B cell (primary cell): ENCODE results near the gene RASA2. TPM values are rescaled to one million over a fixed set of nuclear protein-coding genes. Genes with fewer than 3 reads are reported as not detected.

ENCODE experiments used
- ATAC-seq: fragments of 200-7000 bp; cut with Tn5 transposase; one replicate; pipeline ENCODE4 v1.10.0; 2021; ENCODE audit warnings: low read depth, mild to moderate bottlenecking, moderate number of reproducible peaks, moderate library complexity
- CTCF ChIA-PET: fragments of 350-600 bp; sonication (Branson Sonifier 250); formaldehyde crosslinking; loops from one replicate; lab custom pipeline; 2021; ENCODE audit warnings: antibody characterized with exemption, inconsistent platforms; lab: Charles Lee
- POLR2A ChIA-PET: fragments of 350-600 bp; sonication (Branson Sonifier 250); formaldehyde crosslinking; loops from one replicate; lab custom pipeline; 2021; ENCODE audit warnings: antibody characterized with exemption; lab: Charles Lee
- DNase-seq: peaks from one replicate; pipeline ENCODE4 v3.0.0; 2013
- H2AFZ ChIP-seq: 2 replicates; pipeline ENCODE4 v1.6.1; 2012; ENCODE audit warnings: mild to moderate bottlenecking, low read depth, low read length; ENCODE audit not compliant: insufficient read depth, poor library complexity, severe bottlenecking
- H3K27ac ChIP-seq, 2 donors: 1 replicate in 1 of 2; 2 replicates in 1 of 2; pipeline ENCODE4 v1.5.1; 2012 to 2013; ENCODE audit warnings: low read length in 2 of 2, mild to moderate bottlenecking in 2 of 2, moderate library complexity in 1 of 2
- H3K27me3 ChIP-seq, 4 experiments: fragments of 200-600 bp in 1 of 4; sonication (generic) in 1 of 4; replicated peaks in 1 of 4; 1 replicate in 2 of 4; 2 replicates in 2 of 4; pipeline versions ENCODE4 v1.6.1 to v1.7.0; 2013 to 2016; ENCODE audit warnings: low read length in 3 of 4, mild to moderate bottlenecking in 2 of 4, mixed read lengths in 1 of 4, moderate library complexity in 1 of 4; ENCODE audit not compliant: insufficient read depth in 4 of 4, control insufficient read depth in 3 of 4; ENCODE audit errors: control extremely low read depth in 1 of 4
- H3K36me3 ChIP-seq, 2 experiments: replicated peaks in 1 of 2; 1 replicate in 1 of 2; 2 replicates in 1 of 2; pipeline versions ENCODE4 v1.6.1 to v1.7.1; 2013; ENCODE audit warnings: low read length in 1 of 2; ENCODE audit not compliant: insufficient read depth in 2 of 2, control insufficient read depth in 1 of 2; ENCODE audit errors: control extremely low read depth in 1 of 2, extremely low read depth in 1 of 2
- H3K4me1 ChIP-seq, 2 donors: fragments of 200-600 bp in 1 of 2; sonication (generic) in 1 of 2; 1 replicate in 1 of 2; 2 replicates in 1 of 2; pipeline versions ENCODE4 v1.5.1 to v1.6.1; 2013 to 2017; ENCODE audit warnings: low read length in 2 of 2; ENCODE audit not compliant: control insufficient read depth in 2 of 2, insufficient read depth in 2 of 2
- H3K4me2 ChIP-seq: replicated peaks from 2 replicates; pipeline ENCODE3; 2012; ENCODE audit warnings: mild to moderate bottlenecking, low read depth, low read length; ENCODE audit not compliant: poor library complexity, severe bottlenecking
- H3K4me3 ChIP-seq, 5 experiments: fragments of 200-600 bp in 1 of 5; sonication (generic) in 1 of 5; 1 replicate in 3 of 5; 2 replicates in 2 of 5; pipeline versions ENCODE4 v1.5.1 to v1.7.0; 2011 to 2016; ENCODE audit warnings: low read length in 4 of 5, mild to moderate bottlenecking in 4 of 5, low read depth in 2 of 5, control low read depth in 1 of 5, moderate library complexity in 1 of 5; ENCODE audit not compliant: insufficient read depth in 1 of 5; ENCODE audit errors: control extremely low read depth in 1 of 5, extremely low read depth in 1 of 5
- H3K79me2 ChIP-seq: fragments of 200-600 bp; sonication (generic); one replicate; pipeline ENCODE4 v1.6.0; 2016; ENCODE audit warnings: low read length; ENCODE audit not compliant: control insufficient read depth, insufficient read depth
- H3K9ac ChIP-seq: fragments of 200-600 bp; sonication (generic); 2 replicates; pipeline ENCODE4 v1.6.1; 2017; ENCODE audit warnings: mild to moderate bottlenecking, low read length, moderate library complexity
- H3K9me3 ChIP-seq, 3 donors: one replicate each; pipeline versions ENCODE4 v1.6.1 to v1.7.1; 2013; ENCODE audit warnings: low read length in 2 of 3; ENCODE audit not compliant: control insufficient read depth in 2 of 3, insufficient read depth in 1 of 3; ENCODE audit errors: control extremely low read depth in 1 of 3
- H4K20me1 ChIP-seq: 2 replicates; pipeline ENCODE4 v1.6.0; 2012; ENCODE audit warnings: mild to moderate bottlenecking, low read length; ENCODE audit not compliant: insufficient read depth, control insufficient read depth, poor library complexity, severe bottlenecking
- H3K27ac Mint-ChIP-seq: one replicate; pipeline ENCODE4 v1.8.0; 2021; ENCODE audit warnings: mixed read lengths
- H3K27me3 Mint-ChIP-seq: one replicate; pipeline ENCODE4 v1.8.0; 2021; ENCODE audit warnings: mixed read lengths
- H3K4me1 Mint-ChIP-seq: one replicate; pipeline ENCODE4 v1.8.0; 2021; ENCODE audit warnings: mixed read lengths
- H3K4me3 Mint-ChIP-seq: one replicate; pipeline ENCODE4 v1.8.0; 2021; ENCODE audit warnings: mixed read lengths
- H3K9me3 Mint-ChIP-seq: one replicate; pipeline ENCODE4 v1.8.0; 2022; ENCODE audit warnings: mixed read lengths; ENCODE audit not compliant: insufficient read depth
- EZH2 ChIP-seq: IDR thresholded peaks from 2 replicates; pipeline ENCODE4 v1.6.1; 2012; ENCODE audit warnings: borderline replicate concordance, low read depth, mild to moderate bottlenecking, moderate library complexity, low read length; ENCODE audit not compliant: insufficient read depth, poor library complexity, severe bottlenecking
- WGBS: methylation state at CpG from one replicate; pipeline ENCODE4 v1.1.5; 2013; ENCODE audit warnings: missing lambda C conversion rate; ENCODE audit not compliant: insufficient coverage; 5-methylcytosine and 5-hydroxymethylcytosine counted together
- intact Hi-C: fragments of 100-400 bp; cut with micrococcal nuclease; formaldehyde crosslinking; loops from one replicate; pipeline ENCODE4 v1.10.0; 2022
- polyA plus RNA-seq: library from polyadenylated mRNA; depleted of rRNA; stranded (reverse); fragments of >200 nt; gene quantifications from 2 replicates; pipeline ENCODE4 v1.2.3, GENCODE V29; 2012
- total RNA-seq, 2 donors: library from RNA; stranded (reverse); fragments of 120-200 nt in 1 of 2; gene quantifications; 1 replicate in 1 of 2; 2 replicates in 1 of 2; pipeline versions ENCODE4 v1.2.3 to v1.2.4, GENCODE V29; 2013 to 2022
- TF ChIP-seq, protein P1 (sequence below): fragments of 200-600 bp; IDR thresholded peaks from one replicate; pipeline ENCODE4 v1.8.0; 2022; ENCODE audit warnings: antibody characterized with exemption, mild to moderate bottlenecking

Gene RASA2
- total and polyA plus RNA-seq, 2 donors (not counting 1 experiment from before 2014, with no cell fraction given): 12.3 to 47.7 TPM

DNA sequence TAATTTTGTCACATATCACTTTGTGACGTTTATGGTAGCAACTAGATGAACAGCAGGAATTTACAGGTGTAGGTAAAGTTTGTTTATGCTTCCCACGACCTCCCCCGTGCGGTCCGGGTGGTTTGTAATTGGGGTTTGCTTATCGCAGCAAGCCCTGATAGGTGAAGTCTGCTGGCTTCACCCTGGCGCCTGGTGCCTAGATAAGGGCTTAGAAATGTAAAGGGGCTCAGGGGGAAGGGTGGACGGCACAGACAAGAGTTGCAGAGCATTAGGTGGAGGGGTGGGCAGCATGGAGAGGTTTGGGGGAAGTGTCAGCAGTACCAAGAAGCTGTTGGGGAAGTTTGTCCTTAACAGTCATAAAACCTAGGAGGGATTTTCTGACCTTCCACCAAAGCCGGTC, 143.1 kb downstream of the RASA2 start:
- Mint-ChIP-seq H3K27ac (no peak overlapping the region), H3K9me3 (peaks cover 4% of the 10 kb centered on the region), H3K27me3 (peaks cover 5% of the 10 kb centered on the region), H3K4me1 (no peaks in the 10 kb centered on the region), H3K4me3 (no peak overlapping the region)
- Histone ChIP-seq H3K4me1 (no peaks in the 10 kb centered on the region), H3K27me3 (no peaks in the 10 kb centered on the region), H2AFZ (no peak overlapping the region), H4K20me1 (no peaks in the 10 kb centered on the region), H3K9ac (no peak overlapping the region), H3K79me2 (no peaks in the 10 kb centered on the region), H3K4me2 (no peak overlapping the region), H3K36me3 (no peaks in the 10 kb centered on the region), H3K9me3 (peaks cover 0 to 13% (median 0%) of the 10 kb centered on the region in 3 donors), H3K27ac (no peak overlapping the region), H3K4me3 (no peak overlapping the region)
- ATAC-seq (no peak), DNase-seq (no peak)
- 92% methylated on average over 9 of the region's 9 CpGs for WGBS
- ChIA-PET CTCF (interaction anchor here (1.6 kb wide), 1 partner anchor 9 kb away, joined by 4 read pairs; no protein-coding TSS in a partner anchor), POLR2A (no interaction called here)
- TF ChIP-seq EZH2: no peak
- TF ChIP-seq, protein P1, sequence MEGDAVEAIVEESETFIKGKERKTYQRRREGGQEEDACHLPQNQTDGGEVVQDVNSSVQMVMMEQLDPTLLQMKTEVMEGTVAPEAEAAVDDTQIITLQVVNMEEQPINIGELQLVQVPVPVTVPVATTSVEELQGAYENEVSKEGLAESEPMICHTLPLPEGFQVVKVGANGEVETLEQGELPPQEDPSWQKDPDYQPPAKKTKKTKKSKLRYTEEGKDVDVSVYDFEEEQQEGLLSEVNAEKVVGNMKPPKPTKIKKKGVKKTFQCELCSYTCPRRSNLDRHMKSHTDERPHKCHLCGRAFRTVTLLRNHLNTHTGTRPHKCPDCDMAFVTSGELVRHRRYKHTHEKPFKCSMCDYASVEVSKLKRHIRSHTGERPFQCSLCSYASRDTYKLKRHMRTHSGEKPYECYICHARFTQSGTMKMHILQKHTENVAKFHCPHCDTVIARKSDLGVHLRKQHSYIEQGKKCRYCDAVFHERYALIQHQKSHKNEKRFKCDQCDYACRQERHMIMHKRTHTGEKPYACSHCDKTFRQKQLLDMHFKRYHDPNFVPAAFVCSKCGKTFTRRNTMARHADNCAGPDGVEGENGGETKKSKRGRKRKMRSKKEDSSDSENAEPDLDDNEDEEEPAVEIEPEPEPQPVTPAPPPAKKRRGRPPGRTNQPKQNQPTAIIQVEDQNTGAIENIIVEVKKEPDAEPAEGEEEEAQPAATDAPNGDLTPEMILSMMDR: no peak
- intact Hi-C loops: no loop called here

DNA sequence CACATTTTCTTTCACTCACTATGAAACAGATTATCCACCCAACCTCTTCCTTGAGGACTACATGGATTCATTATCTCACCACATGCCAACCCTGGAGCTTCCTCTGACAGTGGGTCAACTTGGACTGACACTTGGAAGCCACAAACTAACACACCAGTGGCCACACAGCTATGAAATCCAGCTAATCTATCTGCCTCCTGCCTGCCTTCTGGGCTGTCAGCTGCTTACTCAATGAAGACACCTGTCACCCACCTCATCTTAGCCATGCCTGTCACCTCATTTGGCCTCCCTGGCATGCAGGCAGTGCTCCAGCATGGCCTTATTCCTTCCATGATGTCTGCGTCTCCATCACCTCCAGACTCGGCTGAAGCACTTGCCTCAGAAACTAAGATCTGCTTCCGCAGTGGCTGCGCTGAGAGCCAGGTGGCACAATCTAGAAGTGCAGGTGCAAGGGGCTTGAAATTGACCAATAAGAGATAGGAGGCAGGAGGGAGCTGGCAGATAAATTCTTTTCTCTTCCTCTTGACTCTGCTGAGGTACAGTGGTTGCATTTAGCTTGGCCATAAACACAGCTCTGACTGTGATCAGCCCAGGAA, 146.1 kb downstream of the RASA2 start:
- no peaks in the 10 kb centered on the region for H3K79me2 ChIP-seq
- H3K27ac ChIP-seq: no peak overlapping the region
- no peak overlapping the region for H3K9ac ChIP-seq
- H3K9me3 Mint-ChIP-seq: peaks cover 4% of the 10 kb centered on the region
- H2AFZ ChIP-seq: no peak overlapping the region
- H3K4me1 ChIP-seq: no peaks in the 10 kb centered on the region
- no peaks in the 10 kb centered on the region for H3K36me3 ChIP-seq
- no peaks in the 10 kb centered on the region for H4K20me1 ChIP-seq
- TF ChIP-seq, protein P1: no peak
- TF ChIP-seq EZH2: no peak
- DNase-seq: no peak
- H3K4me3 ChIP-seq: no peak overlapping the region
- intact Hi-C loops: no loop called here
- no peaks in the 10 kb centered on the region for H3K4me1 Mint-ChIP-seq
- CTCF ChIA-PET: no interaction called here
- H3K27me3 Mint-ChIP-seq: peaks cover 5% of the 10 kb centered on the region
- H3K27me3 ChIP-seq: no peaks in the 10 kb centered on the region
- H3K27ac Mint-ChIP-seq: no peak overlapping the region
- peaks cover 0 to 9% (median 0%) of the 10 kb centered on the region in 3 donors for H3K9me3 ChIP-seq
- no peak overlapping the region for H3K4me2 ChIP-seq
- ATAC-seq: no peak
- WGBS: 88% methylated on average over 4 of the region's 4 CpGs
- H3K4me3 Mint-ChIP-seq: no peak overlapping the region
- POLR2A ChIA-PET: no interaction called here
